GM23338 (cell line): ENCODE results near the gene CD82. TPM values are rescaled to one million over a fixed set of nuclear protein-coding genes. Genes with fewer than 3 reads are reported as not detected.

Source experiments
- ATAC-seq: fragments of 200-7000 bp; cut with Tn5 transposase; 3 replicates; pipeline ENCODE4 v1.9.1; 2020
- DNase-seq: peaks from one replicate; pipeline ENCODE4 v3.0.0-alpha.2; 2015; ENCODE audit warnings: low spot score
- H2AFZ ChIP-seq: fragments of 200-600 bp; sonication (generic); 2 replicates; pipeline ENCODE4 v1.8.0; 2016; ENCODE audit warnings: antibody characterized with exemption, mild to moderate bottlenecking, moderate library complexity
- H3F3A ChIP-seq: fragments of 200-600 bp; sonication (generic); replicated peaks from 2 replicates; pipeline ENCODE4 v1.8.0; 2017; ENCODE audit warnings: antibody characterized with exemption, mixed run types, low read depth
- H3K27ac ChIP-seq: fragments of 200-600 bp; sonication (generic); 2 replicates; pipeline ENCODE4 v1.6.1; 2016; ENCODE audit warnings: low read depth
- H3K27me3 ChIP-seq: fragments of 200-600 bp; sonication (generic); 2 replicates; pipeline ENCODE4 v1.8.0; 2016; ENCODE audit warnings: mild to moderate bottlenecking, mixed run types, moderate library complexity; ENCODE audit not compliant: insufficient read depth
- H3K36me3 ChIP-seq: fragments of 200-600 bp; sonication (generic); 2 replicates; pipeline ENCODE4 v1.8.0; 2016; ENCODE audit warnings: mild to moderate bottlenecking; ENCODE audit not compliant: insufficient read depth
- H3K4me1 ChIP-seq: fragments of 200-600 bp; sonication (generic); 2 replicates; pipeline ENCODE4 v1.8.0; 2016; ENCODE audit warnings: mild to moderate bottlenecking, moderate library complexity; ENCODE audit not compliant: insufficient read depth
- H3K4me2 ChIP-seq: fragments of 200-600 bp; sonication (generic); 2 replicates; pipeline ENCODE4 v1.7.1; 2017; ENCODE audit warnings: mixed run types
- H3K4me3 ChIP-seq: fragments of 200-600 bp; sonication (generic); 2 replicates; pipeline ENCODE4 v1.6.1; 2016; ENCODE audit warnings: mixed run types
- H3K79me2 ChIP-seq: fragments of 200-600 bp; sonication (generic); replicated peaks from 2 replicates; pipeline ENCODE4 v1.8.0; 2017; ENCODE audit warnings: mild to moderate bottlenecking; ENCODE audit not compliant: insufficient read depth
- H3K9me2 ChIP-seq: fragments of 200-600 bp; sonication (generic); 2 replicates; pipeline ENCODE4 v1.8.0; 2017; ENCODE audit not compliant: insufficient read depth
- H4K20me1 ChIP-seq: fragments of 200-600 bp; sonication (generic); replicated peaks from 2 replicates; pipeline ENCODE4 v1.8.0; 2017; ENCODE audit warnings: mild to moderate bottlenecking; ENCODE audit not compliant: insufficient read depth
- H3K27ac Mint-ChIP-seq: 2 replicates; pipeline ENCODE4 v1.8.0; 2020; ENCODE audit warnings: inconsistent platforms, mild to moderate bottlenecking, moderate library complexity, mixed read lengths
- H3K27me3 Mint-ChIP-seq: 3 replicates; pipeline ENCODE4 v1.8.0; 2022; ENCODE audit warnings: low read depth, mild to moderate bottlenecking, moderate library complexity, mixed read lengths, inconsistent platforms; ENCODE audit not compliant: insufficient read depth, poor library complexity
- H3K36me3 Mint-ChIP-seq: 3 replicates; pipeline ENCODE4 v1.8.0; 2021; ENCODE audit warnings: low read depth, mild to moderate bottlenecking, inconsistent platforms, moderate library complexity, mixed read lengths
- H3K4me1 Mint-ChIP-seq: 3 replicates; pipeline ENCODE4 v1.8.0; 2020; ENCODE audit warnings: mild to moderate bottlenecking, inconsistent platforms, mixed read lengths
- H3K4me3 Mint-ChIP-seq: 3 replicates; pipeline ENCODE4 v1.8.0; 2021; ENCODE audit warnings: moderate library complexity, mild to moderate bottlenecking, inconsistent platforms, mixed read lengths
- H3K9me3 Mint-ChIP-seq: 3 replicates; pipeline ENCODE4 v1.8.0; 2020; ENCODE audit warnings: moderate library complexity, mild to moderate bottlenecking, inconsistent platforms, mixed read lengths
- CTCF ChIP-seq, 2 experiments: fragments of 200-600 bp in 1 of 2; sonication (generic) in 1 of 2; conservative IDR thresholded peaks; 2 replicates each; pipeline versions ENCODE4 v1.5.1 to v1.6.1; 2016 to 2017; ENCODE audit warnings: antibody characterized with exemption in 2 of 2, low read depth in 2 of 2, mild to moderate bottlenecking in 2 of 2, moderate library complexity in 1 of 2
- EZH2 ChIP-seq: fragments of 200-600 bp; sonication (generic); IDR thresholded peaks from one replicate; pipeline ENCODE4 v1.8.0; 2017; ENCODE audit warnings: antibody characterized with exemption, mild to moderate bottlenecking, low read depth; ENCODE audit not compliant: unreplicated experiment
- EZH2phosphoT487 ChIP-seq: fragments of 200-600 bp; sonication (generic); IDR thresholded peaks from one replicate; pipeline ENCODE4 v1.8.1; 2018; ENCODE audit warnings: antibody characterized with exemption; ENCODE audit not compliant: unreplicated experiment
- NANOG ChIP-seq: IDR thresholded peaks from 2 replicates; pipeline ENCODE4 v1.6.1; 2016; ENCODE audit warnings: antibody characterized with exemption, borderline replicate concordance
- POLR2AphosphoS5 ChIP-seq: IDR thresholded peaks from 2 replicates; pipeline ENCODE4 v1.6.1; 2016; ENCODE audit warnings: antibody characterized with exemption, low read depth
- REST ChIP-seq: IDR thresholded peaks from one replicate; pipeline ENCODE4 v1.6.1; 2018; ENCODE audit warnings: antibody characterized with exemption; ENCODE audit not compliant: unreplicated experiment
- STAT1 ChIP-seq: IDR thresholded peaks from one replicate; pipeline ENCODE4 v1.6.1; 2016; ENCODE audit warnings: antibody characterized with exemption; ENCODE audit not compliant: unreplicated experiment
- ZNF114 ChIP-seq: fragments of 250-450 bp; sonication (Bioruptor Pico); IDR thresholded peaks from 2 replicates; pipeline ENCODE4 v1.5.0; 2020; ENCODE audit warnings: mild to moderate bottlenecking, moderate library complexity
- ZNF331 ChIP-seq: fragments of 250-450 bp; sonication (Bioruptor Pico); IDR thresholded peaks from 2 replicates; pipeline ENCODE4 v1.5.0; 2020; ENCODE audit warnings: low read depth, mild to moderate bottlenecking, moderate library complexity
- polyA plus RNA-seq: library from polyadenylated mRNA; unstranded; fragments of >200 nt; fragmentation: Nextera tagmentation; extraction: Ambion mirVana; gene quantifications from 2 replicates; pipeline ENCODE4 v1.2.1, GENCODE V29; 2016
- total RNA-seq: library from RNA; depleted of rRNA; stranded (reverse); fragments of >200 nt; shearing (Covaris generic); gene quantifications from 2 replicates; pipeline ENCODE4 v1.2.3, GENCODE V29; 2014
- TF ChIP-seq, protein P1 (sequence below): fragments of 250-450 bp; sonication (Bioruptor Pico); IDR thresholded peaks from 2 replicates; pipeline ENCODE4 v1.5.0; 2020; ENCODE audit warnings: mild to moderate bottlenecking, moderate library complexity

CD82 gene
- total and polyA plus RNA-seq, 2 experiments from 2014 or later = 4.4 to 4.9 TPM

- no peaks in the 10 kb centered on the region for H3K9me3 Mint-ChIP-seq
- peaks cover 2% of the 10 kb centered on the region for H3K27me3 Mint-ChIP-seq
- Histone ChIP-seq H3K79me2 (no peaks in the 10 kb centered on the region), H3K27ac (no peak overlapping the region), H3K4me1 (no peaks in the 10 kb centered on the region), H2AFZ (no peak overlapping the region), H3K4me3 (no peak overlapping the region), H3K9me2 (no peaks in the 10 kb centered on the region), H3K4me2 (no peak overlapping the region), H3F3A (no peaks in the 10 kb centered on the region), H3K36me3 (no peaks in the 10 kb centered on the region), H3K27me3 (no peaks in the 10 kb centered on the region), H4K20me1 (no peaks in the 10 kb centered on the region)
- TF ChIP-seq EZH2phosphoT487 (no peak), REST (no peak), NANOG (no peak)
- no peaks in the 10 kb centered on the region for H3K36me3 Mint-ChIP-seq
- no peak for ATAC-seq
- peaks cover under 1% of the 10 kb centered on the region; the same call in 1 of the 3 replicates for H3K4me1 Mint-ChIP-seq
- no peak overlapping the region for H3K4me3 Mint-ChIP-seq
- H3K27ac Mint-ChIP-seq = no peak overlapping the region
- DNase-seq = no peak
Measured at GRCh38 chr11:44652901-44653644, 87.6 kb downstream of the CD82 start.

DNA sequence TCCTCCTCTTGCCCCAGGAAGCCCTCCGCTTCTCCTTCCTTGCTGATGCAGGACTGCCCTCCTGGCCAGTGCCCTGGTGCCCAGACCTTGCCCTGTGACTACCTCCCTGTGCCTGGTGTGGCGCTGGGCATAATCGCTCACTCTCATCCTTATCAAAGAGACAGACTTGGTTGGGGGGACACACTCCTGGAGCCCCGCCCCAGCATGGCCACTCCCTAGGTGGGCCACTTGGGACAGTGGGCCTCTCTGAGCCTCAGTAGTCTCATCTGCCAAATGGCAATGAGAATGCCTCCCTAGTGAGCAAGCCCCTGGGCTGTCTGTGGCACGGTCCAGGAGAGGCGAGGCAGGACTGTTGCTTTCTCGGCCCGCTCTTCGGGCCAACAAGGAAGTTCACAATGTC is 88.6 kb downstream of the CD82 start:
- Histone ChIP-seq H4K20me1 (no peaks in the 10 kb centered on the region), H3K9me2 (peaks cover 3% of the 10 kb centered on the region; the same call in 1 of the 2 replicates), H3K4me1 (no peaks in the 10 kb centered on the region), H3K36me3 (no peaks in the 10 kb centered on the region), H3K27ac (no peak overlapping the region), H3K4me2 (no peak overlapping the region), H3F3A (no peaks in the 10 kb centered on the region), H3K79me2 (no peaks in the 10 kb centered on the region), H2AFZ (no peak overlapping the region), H3K4me3 (no peak overlapping the region), H3K27me3 (no peaks in the 10 kb centered on the region)
- DNase-seq (no peak), ATAC-seq (no peak)
- H3K27me3 Mint-ChIP-seq = peaks cover 4% of the 10 kb centered on the region
- no peak overlapping the region for H3K4me3 Mint-ChIP-seq
- peaks cover under 1% of the 10 kb centered on the region; the same call in 1 of the 3 replicates for H3K36me3 Mint-ChIP-seq
- peaks cover 4% of the 10 kb centered on the region; the same call in 2 of the 3 replicates for H3K9me3 Mint-ChIP-seq
- H3K4me1 Mint-ChIP-seq = peaks cover 9% of the 10 kb centered on the region
- H3K27ac Mint-ChIP-seq = no peak overlapping the region
- TF ChIP-seq ZNF331 = no peak
- TF ChIP-seq, protein P1, sequence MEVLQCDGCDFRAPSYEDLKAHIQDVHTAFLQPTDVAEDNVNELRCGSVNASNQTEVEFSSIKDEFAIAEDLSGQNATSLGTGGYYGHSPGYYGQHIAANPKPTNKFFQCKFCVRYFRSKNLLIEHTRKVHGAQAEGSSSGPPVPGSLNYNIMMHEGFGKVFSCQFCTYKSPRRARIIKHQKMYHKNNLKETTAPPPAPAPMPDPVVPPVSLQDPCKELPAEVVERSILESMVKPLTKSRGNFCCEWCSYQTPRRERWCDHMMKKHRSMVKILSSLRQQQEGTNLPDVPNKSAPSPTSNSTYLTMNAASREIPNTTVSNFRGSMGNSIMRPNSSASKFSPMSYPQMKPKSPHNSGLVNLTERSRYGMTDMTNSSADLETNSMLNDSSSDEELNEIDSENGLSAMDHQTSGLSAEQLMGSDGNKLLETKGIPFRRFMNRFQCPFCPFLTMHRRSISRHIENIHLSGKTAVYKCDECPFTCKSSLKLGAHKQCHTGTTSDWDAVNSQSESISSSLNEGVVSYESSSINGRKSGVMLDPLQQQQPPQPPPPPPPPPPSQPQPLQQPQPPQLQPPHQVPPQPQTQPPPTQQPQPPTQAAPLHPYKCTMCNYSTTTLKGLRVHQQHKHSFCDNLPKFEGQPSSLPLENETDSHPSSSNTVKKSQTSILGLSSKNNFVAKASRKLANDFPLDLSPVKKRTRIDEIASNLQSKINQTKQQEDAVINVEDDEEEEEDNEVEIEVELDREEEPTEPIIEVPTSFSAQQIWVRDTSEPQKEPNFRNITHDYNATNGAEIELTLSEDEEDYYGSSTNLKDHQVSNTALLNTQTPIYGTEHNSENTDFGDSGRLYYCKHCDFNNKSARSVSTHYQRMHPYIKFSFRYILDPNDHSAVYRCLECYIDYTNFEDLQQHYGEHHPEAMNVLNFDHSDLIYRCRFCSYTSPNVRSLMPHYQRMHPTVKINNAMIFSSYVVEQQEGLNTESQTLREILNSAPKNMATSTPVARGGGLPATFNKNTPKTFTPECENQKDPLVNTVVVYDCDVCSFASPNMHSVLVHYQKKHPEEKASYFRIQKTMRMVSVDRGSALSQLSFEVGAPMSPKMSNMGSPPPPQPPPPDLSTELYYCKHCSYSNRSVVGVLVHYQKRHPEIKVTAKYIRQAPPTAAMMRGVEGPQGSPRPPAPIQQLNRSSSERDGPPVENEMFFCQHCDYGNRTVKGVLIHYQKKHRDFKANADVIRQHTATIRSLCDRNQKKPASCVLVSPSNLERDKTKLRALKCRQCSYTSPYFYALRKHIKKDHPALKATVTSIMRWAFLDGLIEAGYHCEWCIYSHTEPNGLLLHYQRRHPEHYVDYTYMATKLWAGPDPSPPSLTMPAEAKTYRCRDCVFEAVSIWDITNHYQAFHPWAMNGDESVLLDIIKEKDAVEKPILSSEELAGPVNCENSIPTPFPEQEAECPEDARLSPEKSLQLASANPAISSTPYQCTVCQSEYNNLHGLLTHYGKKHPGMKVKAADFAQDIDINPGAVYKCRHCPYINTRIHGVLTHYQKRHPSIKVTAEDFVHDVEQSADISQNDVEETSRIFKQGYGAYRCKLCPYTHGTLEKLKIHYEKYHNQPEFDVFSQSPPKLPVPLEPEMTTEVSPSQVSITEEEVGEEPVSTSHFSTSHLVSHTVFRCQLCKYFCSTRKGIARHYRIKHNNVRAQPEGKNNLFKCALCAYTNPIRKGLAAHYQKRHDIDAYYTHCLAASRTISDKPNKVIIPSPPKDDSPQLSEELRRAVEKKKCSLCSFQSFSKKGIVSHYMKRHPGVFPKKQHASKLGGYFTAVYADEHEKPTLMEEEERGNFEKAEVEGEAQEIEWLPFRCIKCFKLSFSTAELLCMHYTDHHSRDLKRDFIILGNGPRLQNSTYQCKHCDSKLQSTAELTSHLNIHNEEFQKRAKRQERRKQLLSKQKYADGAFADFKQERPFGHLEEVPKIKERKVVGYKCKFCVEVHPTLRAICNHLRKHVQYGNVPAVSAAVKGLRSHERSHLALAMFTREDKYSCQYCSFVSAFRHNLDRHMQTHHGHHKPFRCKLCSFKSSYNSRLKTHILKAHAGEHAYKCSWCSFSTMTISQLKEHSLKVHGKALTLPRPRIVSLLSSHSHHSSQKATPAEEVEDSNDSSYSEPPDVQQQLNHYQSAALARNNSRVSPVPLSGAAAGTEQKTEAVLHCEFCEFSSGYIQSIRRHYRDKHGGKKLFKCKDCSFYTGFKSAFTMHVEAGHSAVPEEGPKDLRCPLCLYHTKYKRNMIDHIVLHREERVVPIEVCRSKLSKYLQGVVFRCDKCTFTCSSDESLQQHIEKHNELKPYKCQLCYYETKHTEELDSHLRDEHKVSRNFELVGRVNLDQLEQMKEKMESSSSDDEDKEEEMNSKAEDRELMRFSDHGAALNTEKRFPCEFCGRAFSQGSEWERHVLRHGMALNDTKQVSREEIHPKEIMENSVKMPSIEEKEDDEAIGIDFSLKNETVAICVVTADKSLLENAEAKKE = no peak
- no peak for TF ChIP-seq POLR2AphosphoS5
- TF ChIP-seq ZNF114 = no peak
- TF ChIP-seq CTCF (conservative IDR thresholded peaks at IDR 0.05; ENCODE audit: low read depth in 2 of 2) = no peak
- no peak for TF ChIP-seq EZH2
- no peak for TF ChIP-seq STAT1
